OCI-LY1 (cell line): ENCODE measurements around the gene SH2D6.
"Not testable (repeated sequence)": the region's sequence is repeated elsewhere in the genome, so short reads cannot be mapped to it uniquely, and the experiment has no call there.

Experiments
- H2AFZ ChIP-seq: fragments of 200-600 bp; sonication (generic), shearing (Covaris generic); 2 replicates; pipeline ENCODE4 v1.6.0; 2014; ENCODE audit warnings: antibody characterized with exemption, mild to moderate bottlenecking, low read length
- H3F3A ChIP-seq: fragments of 200-600 bp; sonication (generic), shearing (Covaris generic); 2 replicates; pipeline ENCODE4 v1.6.0; 2014; ENCODE audit warnings: mild to moderate bottlenecking, antibody characterized with exemption, low read length, moderate library complexity; ENCODE audit not compliant: insufficient read depth
- H3K27ac ChIP-seq: fragments of 200-600 bp; sonication (generic); 2 replicates; pipeline ENCODE4 v1.5.1; 2014; ENCODE audit warnings: low read length, mixed run types, mild to moderate bottlenecking, low read depth; ENCODE audit not compliant: poor library complexity, severe bottlenecking
- H3K27me3 ChIP-seq: fragments of 200-600 bp; sonication (generic); 2 replicates; pipeline ENCODE4 v1.6.0; 2014; ENCODE audit warnings: antibody characterized with exemption, mild to moderate bottlenecking, low read length, moderate library complexity; ENCODE audit not compliant: insufficient read depth
- H3K36me3 ChIP-seq: fragments of 200-600 bp; sonication (generic); 2 replicates; pipeline ENCODE4 v1.6.1; 2014; ENCODE audit warnings: mild to moderate bottlenecking, antibody characterized with exemption, low read length, moderate library complexity, mixed read lengths; ENCODE audit not compliant: insufficient read depth
- H3K4me1 ChIP-seq: fragments of 200-600 bp; sonication (generic); 2 replicates; pipeline ENCODE4 v1.5.1; 2014; ENCODE audit warnings: mild to moderate bottlenecking, low read length, moderate library complexity; ENCODE audit not compliant: insufficient read depth, severe bottlenecking
- H3K4me2 ChIP-seq: fragments of 200-600 bp; sonication (generic), shearing (Covaris generic); 2 replicates; pipeline ENCODE4 v1.6.1; 2014; ENCODE audit warnings: low read length
- H3K4me3 ChIP-seq: fragments of 200-600 bp; sonication (generic); 2 replicates; pipeline ENCODE4 v1.5.1; 2014; ENCODE audit warnings: low read length, low read depth, mild to moderate bottlenecking, mixed read lengths; ENCODE audit not compliant: poor library complexity, severe bottlenecking
- H3K79me2 ChIP-seq: fragments of 200-600 bp; shearing (Covaris generic); 2 replicates; pipeline ENCODE4 v1.6.1; 2016; ENCODE audit warnings: mixed run types, low read length, mixed read lengths; ENCODE audit not compliant: insufficient read depth
- H3K9ac ChIP-seq: fragments of 200-600 bp; sonication (generic), shearing (Covaris generic); 2 replicates; pipeline ENCODE4 v1.6.1; 2014; ENCODE audit warnings: mild to moderate bottlenecking, low read length, mixed read lengths
- H3K9me2 ChIP-seq: fragments of 200-600 bp; sonication (generic), shearing (Covaris generic); 2 replicates; pipeline ENCODE4 v1.6.1; 2014; ENCODE audit warnings: low read depth, mild to moderate bottlenecking, low read length, mixed read lengths
- H3K9me3 ChIP-seq: fragments of 200-600 bp; shearing (Covaris generic); 2 replicates; pipeline ENCODE4 v1.6.1; 2014; ENCODE audit warnings: low read length, mixed read lengths
- H4K20me1 ChIP-seq: fragments of 200-600 bp; sonication (generic), shearing (Covaris generic); 2 replicates; pipeline ENCODE4 v1.6.0; 2016; ENCODE audit warnings: mild to moderate bottlenecking, low read length; ENCODE audit not compliant: insufficient read depth
- EZH2 ChIP-seq: fragments of 200-600 bp; sonication (generic), shearing (Covaris generic); IDR thresholded peaks from 2 replicates; pipeline ENCODE4 v1.8.0; 2017; ENCODE audit warnings: borderline replicate concordance, mixed run types, mild to moderate bottlenecking, antibody characterized with exemption, low read length, moderate library complexity, mixed read lengths
- TF ChIP-seq, protein P1 (sequence below): fragments of 200-600 bp; sonication (generic), shearing (Covaris generic); IDR thresholded peaks from 2 replicates; pipeline ENCODE4 v1.5.1; 2017; ENCODE audit warnings: mild to moderate bottlenecking, antibody characterized with exemption, low read length, moderate library complexity, mixed read lengths

Gene SH2D6

GRCh38 chr2:85411405-85411748 lies 7.1 kb upstream of the SH2D6 start:
- H3K79me2 ChIP-seq: no peaks in the 10 kb centered on the region
- no peak overlapping the region for H3K4me2 ChIP-seq
- H3K9me2 ChIP-seq: no peaks in the 10 kb centered on the region
- H3K27ac ChIP-seq: no peak overlapping the region
- peaks cover 24% of the 10 kb centered on the region for H3K4me1 ChIP-seq
- TF ChIP-seq, protein P1, sequence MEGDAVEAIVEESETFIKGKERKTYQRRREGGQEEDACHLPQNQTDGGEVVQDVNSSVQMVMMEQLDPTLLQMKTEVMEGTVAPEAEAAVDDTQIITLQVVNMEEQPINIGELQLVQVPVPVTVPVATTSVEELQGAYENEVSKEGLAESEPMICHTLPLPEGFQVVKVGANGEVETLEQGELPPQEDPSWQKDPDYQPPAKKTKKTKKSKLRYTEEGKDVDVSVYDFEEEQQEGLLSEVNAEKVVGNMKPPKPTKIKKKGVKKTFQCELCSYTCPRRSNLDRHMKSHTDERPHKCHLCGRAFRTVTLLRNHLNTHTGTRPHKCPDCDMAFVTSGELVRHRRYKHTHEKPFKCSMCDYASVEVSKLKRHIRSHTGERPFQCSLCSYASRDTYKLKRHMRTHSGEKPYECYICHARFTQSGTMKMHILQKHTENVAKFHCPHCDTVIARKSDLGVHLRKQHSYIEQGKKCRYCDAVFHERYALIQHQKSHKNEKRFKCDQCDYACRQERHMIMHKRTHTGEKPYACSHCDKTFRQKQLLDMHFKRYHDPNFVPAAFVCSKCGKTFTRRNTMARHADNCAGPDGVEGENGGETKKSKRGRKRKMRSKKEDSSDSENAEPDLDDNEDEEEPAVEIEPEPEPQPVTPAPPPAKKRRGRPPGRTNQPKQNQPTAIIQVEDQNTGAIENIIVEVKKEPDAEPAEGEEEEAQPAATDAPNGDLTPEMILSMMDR: no peak
- TF ChIP-seq EZH2: no peak
- H4K20me1 ChIP-seq: no peaks in the 10 kb centered on the region
- H3K4me3 ChIP-seq: no peak overlapping the region
- no peaks in the 10 kb centered on the region for H3K27me3 ChIP-seq
- H3F3A ChIP-seq: no peaks in the 10 kb centered on the region
- no peaks in the 10 kb centered on the region for H3K9me3 ChIP-seq
- H3K36me3 ChIP-seq: no peaks in the 10 kb centered on the region
- H3K9ac ChIP-seq: no peak overlapping the region
- H2AFZ ChIP-seq: no peak overlapping the region

DNA sequence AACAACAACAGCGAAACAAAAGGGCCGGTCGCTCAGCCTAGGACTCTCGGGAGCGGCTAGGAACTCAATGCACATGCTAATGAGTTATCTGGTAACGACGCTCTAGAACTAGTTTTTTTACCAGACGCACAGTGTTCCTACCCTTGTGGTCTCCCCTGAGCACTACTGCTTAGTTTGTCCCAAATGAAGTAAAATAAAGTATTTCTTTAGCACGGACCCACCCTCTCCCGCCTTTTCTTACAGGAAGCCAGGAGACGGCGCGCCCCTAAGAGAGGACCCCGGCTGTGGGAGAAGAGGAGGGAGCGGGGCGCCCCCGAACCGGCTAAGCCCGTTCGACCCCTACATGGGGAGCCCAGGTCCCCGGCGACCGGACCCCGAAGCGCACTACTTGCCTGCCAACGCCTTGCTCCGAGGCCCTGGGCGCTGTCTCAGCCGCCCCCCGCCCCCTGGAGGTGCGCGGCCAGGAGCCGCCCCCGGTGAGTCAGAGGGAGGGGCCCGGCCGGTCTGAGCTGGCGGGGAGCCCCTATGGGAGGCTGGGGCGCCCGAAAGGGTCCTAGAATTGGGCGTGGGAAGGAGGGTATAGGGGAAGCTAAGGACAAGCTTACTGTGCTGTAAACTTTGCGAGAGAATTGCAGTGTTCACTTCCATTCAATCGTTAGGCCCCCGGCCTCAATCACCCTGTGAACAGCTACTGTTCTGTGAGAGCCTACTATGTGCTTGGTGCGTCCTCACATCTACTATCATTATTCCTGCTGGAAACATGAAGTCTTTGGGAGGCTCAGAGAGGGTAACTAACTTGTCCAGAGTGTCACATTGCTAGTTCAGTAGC lies 4.7 kb upstream of the SH2D6 start:
- Histone ChIP-seq H4K20me1 (no peaks in the 10 kb centered on the region), H3K4me1 (peaks cover 27% of the 10 kb centered on the region), H2AFZ (no peak overlapping the region), H3K9ac (no peak overlapping the region), H3K9me2 (no peaks in the 10 kb centered on the region), H3K9me3 (no peaks in the 10 kb centered on the region), H3K27me3 (no peaks in the 10 kb centered on the region), H3K79me2 (no peaks in the 10 kb centered on the region), H3K4me3 (no peak overlapping the region), H3K4me2 (no peak overlapping the region), H3K27ac (no peak overlapping the region), H3K36me3 (no peaks in the 10 kb centered on the region), H3F3A (no peaks in the 10 kb centered on the region)
- TF ChIP-seq, protein P1: no peak
- no peak for TF ChIP-seq EZH2

- H3K9me3 ChIP-seq, H3K36me3 ChIP-seq, H3K79me2 ChIP-seq, H3K4me2 ChIP-seq, H3K27ac ChIP-seq, H3K9ac ChIP-seq, H3K4me3 ChIP-seq, H4K20me1 ChIP-seq, H3K27me3 ChIP-seq, H3F3A ChIP-seq, H3K9me2 ChIP-seq, H2AFZ ChIP-seq: not testable (repeated sequence)
- peaks cover 30% of the 10 kb centered on the region for H3K4me1 ChIP-seq
These were observed 4.1 kb upstream of the SH2D6 start for GRCh38 chr2:85414421-85414759.
